ENCODE data around the gene XPO6. TPM values are rescaled to one million over a fixed set of nuclear protein-coding genes. Genes with fewer than 3 reads are reported as not detected.

The XPO6 gene
- total RNA-seq, 1 donor from 2014 or later = 168 TPM

- no peak for DNase-seq (ENCODE audit: low read depth)
- TF ChIP-seq, protein P1, sequence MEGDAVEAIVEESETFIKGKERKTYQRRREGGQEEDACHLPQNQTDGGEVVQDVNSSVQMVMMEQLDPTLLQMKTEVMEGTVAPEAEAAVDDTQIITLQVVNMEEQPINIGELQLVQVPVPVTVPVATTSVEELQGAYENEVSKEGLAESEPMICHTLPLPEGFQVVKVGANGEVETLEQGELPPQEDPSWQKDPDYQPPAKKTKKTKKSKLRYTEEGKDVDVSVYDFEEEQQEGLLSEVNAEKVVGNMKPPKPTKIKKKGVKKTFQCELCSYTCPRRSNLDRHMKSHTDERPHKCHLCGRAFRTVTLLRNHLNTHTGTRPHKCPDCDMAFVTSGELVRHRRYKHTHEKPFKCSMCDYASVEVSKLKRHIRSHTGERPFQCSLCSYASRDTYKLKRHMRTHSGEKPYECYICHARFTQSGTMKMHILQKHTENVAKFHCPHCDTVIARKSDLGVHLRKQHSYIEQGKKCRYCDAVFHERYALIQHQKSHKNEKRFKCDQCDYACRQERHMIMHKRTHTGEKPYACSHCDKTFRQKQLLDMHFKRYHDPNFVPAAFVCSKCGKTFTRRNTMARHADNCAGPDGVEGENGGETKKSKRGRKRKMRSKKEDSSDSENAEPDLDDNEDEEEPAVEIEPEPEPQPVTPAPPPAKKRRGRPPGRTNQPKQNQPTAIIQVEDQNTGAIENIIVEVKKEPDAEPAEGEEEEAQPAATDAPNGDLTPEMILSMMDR (conservative IDR thresholded peaks at IDR 0.05; ENCODE audit: low read depth, low read length) = no peak
- no peak overlapping the region for H3K4me3 ChIP-seq (ENCODE audit: low read depth, low read length)
Observed at GRCh38 chr16:28107232-28107631, 104.5 kb downstream of the XPO6 start.

GRCh38 chr16:28106467-28107215, 105.1 kb downstream of the XPO6 start:
- H3K4me3 ChIP-seq (ENCODE audit: low read depth, low read length) = no peak overlapping the region
- DNase-seq (ENCODE audit: low read depth) = no peak
- TF ChIP-seq, protein P1 (conservative IDR thresholded peaks at IDR 0.05; ENCODE audit: low read depth, low read length) = no peak

DNA sequence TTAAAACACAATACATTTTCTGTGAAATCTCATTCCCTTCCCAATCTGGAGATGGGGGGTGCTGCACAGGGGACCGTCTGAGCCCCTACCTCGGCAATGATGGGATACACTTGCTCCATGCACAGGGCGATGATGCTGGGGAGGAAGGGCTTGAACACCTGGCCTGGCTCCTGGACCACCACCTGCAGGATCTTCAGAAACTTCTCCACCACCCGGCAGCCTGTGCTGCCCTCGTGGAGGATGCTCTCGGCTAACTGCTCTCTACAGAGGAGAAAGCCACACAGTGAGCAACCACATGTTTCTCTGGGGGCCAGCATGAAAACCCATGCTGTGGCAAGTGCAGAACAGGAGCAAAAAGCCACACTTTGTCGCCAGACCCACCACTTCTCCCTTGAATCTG, 105.8 kb downstream of the XPO6 start:
- TF ChIP-seq, protein P1 (conservative IDR thresholded peaks at IDR 0.05; ENCODE audit: low read depth, low read length) = no peak
- no peak overlapping the region for H3K4me3 ChIP-seq (ENCODE audit: low read depth, low read length)

DNA sequence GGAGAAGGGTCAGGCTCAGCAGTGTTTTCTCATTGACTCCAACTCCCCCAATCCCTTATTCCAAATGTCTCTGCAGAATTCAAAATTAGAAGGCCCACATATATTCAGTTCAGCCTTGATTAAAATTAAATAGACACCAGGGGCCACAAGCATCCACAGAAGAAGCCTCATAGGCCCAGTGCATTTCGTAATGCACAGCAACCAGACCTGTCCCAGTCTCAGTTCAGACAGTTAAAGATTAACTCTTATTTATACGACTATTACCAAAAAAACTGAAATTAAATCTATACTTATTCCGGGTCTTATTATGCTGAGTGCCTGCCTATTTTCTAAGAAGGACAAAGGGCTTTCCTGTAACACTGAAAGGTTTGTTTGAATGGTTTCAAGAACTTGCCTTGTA, 106.5 kb downstream of the XPO6 start:
- H3K4me3 ChIP-seq (ENCODE audit: low read depth, low read length) = no peak overlapping the region
- DNase-seq (ENCODE audit: low read depth) = no peak
- TF ChIP-seq, protein P1 (conservative IDR thresholded peaks at IDR 0.05; ENCODE audit: low read depth, low read length) = no peak

More for the DNA sequence above, 105.8 kb downstream of the XPO6 start:
- no peak for DNase-seq (ENCODE audit: low read depth)

DNA sequence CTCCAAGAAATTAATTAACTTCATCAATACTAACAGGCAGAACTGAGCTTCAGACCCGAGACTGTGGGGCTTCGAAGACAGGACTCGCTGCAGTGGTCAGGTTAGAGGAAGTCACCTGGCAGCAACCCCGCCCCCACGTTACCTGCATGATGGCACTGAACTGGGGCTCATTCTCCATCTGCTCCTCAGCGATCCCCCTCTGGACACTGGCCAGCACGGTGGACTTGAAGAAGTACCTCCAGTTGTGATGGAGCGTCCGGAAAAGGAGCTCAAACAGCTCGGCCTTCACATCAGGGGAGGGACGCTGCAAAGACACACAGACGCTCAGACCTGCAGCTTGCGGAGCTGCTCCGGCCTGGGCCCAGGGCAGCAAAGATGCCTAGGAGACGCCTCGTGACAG, 107.4 kb downstream of the XPO6 start:
- TF ChIP-seq, protein P1 (conservative IDR thresholded peaks at IDR 0.05; ENCODE audit: low read depth, low read length) = no peak
- H3K4me3 ChIP-seq (ENCODE audit: low read depth, low read length) = no peak overlapping the region

DNA sequence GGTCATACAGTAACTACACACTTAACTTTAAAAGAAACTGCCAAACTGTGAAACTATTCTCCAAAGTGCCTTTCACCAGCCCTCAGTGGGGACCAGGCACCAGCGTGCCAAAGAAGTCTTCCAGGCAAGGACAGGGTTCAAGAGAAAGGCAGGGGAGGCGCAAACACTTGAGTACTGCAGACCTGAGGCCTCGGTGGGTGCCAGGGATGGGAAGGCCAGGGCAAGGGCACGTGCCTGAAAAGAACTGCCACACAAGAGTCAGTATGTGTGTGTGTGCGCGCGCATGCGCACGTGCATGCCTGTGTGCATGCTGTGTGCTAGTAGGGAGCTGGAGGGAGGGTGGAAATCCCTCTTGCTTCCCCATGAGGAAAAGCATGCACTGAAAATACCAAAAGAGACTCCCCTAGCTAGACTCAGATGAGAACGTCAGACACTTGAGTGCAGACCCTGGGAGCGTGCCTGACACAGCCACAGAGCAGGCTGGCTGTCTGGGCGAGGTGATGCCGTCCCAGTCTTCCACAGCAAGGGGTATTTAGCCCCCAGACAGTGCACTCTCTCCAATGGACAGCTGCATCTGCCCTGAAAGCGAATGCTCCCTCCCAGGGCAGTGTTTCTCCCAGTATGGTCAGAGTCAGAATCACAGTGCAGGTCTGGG, 108.1 kb downstream of the XPO6 start:
- no peak for DNase-seq (ENCODE audit: low read depth)
- H3K4me3 ChIP-seq (ENCODE audit: low read depth, low read length) = no peak overlapping the region
- TF ChIP-seq, protein P1 (conservative IDR thresholded peaks at IDR 0.05; ENCODE audit: low read depth, low read length) = no peak

More for the DNA sequence above, 107.4 kb downstream of the XPO6 start:
- no peak for DNase-seq (ENCODE audit: low read depth)
